HepG2 (cell line): Measurements from ENCODE around the gene C3orf70. TPM values are rescaled to one million over a fixed set of nuclear protein-coding genes. Genes with fewer than 3 reads are reported as not detected.

Source experiments
- ARNTL ChIP-seq: sonication (generic); formaldehyde crosslinking; IDR thresholded peaks from 2 replicates; pipeline ENCODE4 v1.4.0; 2020; ENCODE audit warnings: mild to moderate bottlenecking, missing genetic modification reagents
- GTF2F1 ChIP-seq: fragments of 150-350 bp; IDR thresholded peaks from 2 replicates; pipeline ENCODE4 v1.6.1; 2014; ENCODE audit warnings: low read length
- YEATS4 ChIP-seq: sonication (generic); formaldehyde crosslinking; IDR thresholded peaks from 2 replicates; pipeline ENCODE4 v1.4.0; 2020; ENCODE audit warnings: missing genetic modification reagents, borderline replicate concordance
- ZNF3 ChIP-seq: IDR thresholded peaks from 2 replicates; pipeline ENCODE4 v1.7.0; 2017; ENCODE audit warnings: inconsistent platforms
- ZNF367 ChIP-seq: sonication (generic); formaldehyde crosslinking; IDR thresholded peaks from 2 replicates; pipeline ENCODE4 v1.4.0; 2020; ENCODE audit warnings: missing genetic modification reagents, borderline replicate concordance
- ZNF546 ChIP-seq: sonication (generic); formaldehyde crosslinking; conservative IDR thresholded peaks from 2 replicates; pipeline ENCODE4 v1.8.1; 2023; ENCODE audit warnings: mild to moderate bottlenecking, missing genetic modification reagents
- ZNF672 ChIP-seq: sonication (generic); formaldehyde crosslinking; IDR thresholded peaks from 2 replicates; pipeline ENCODE4 v1.8.1; 2022; ENCODE audit warnings: missing genetic modification reagents
- polyA plus RNA-seq, 8 experiments: library from polyadenylated mRNA; depleted of rRNA in 3 of 8; stranded (reverse) in 7 of 8; unstranded in 1 of 8; fragments of >200 nt; fragmentation: Illumina TruSeq in 4 of 8; extraction: Trizol in 4 of 8; gene quantifications; 2 replicates each; pipeline versions ENCODE4 v1.2.1 to v1.2.3, GENCODE V29; 2011 to 2016; ENCODE audit warnings: low read depth in 4 of 8, missing spikeins in 1 of 8, mixed read lengths in 1 of 8; ENCODE audit not compliant: insufficient read depth in 1 of 8
- total RNA-seq, 5 experiments: library from RNA; depleted of rRNA; stranded (reverse); fragments of >200 nt; fragmentation: Illumina TruSeq; extraction: Trizol; gene quantifications; 2 replicates each; pipeline ENCODE4 v1.2.3, GENCODE V29; 2016; ENCODE audit warnings: low read depth in 1 of 5
- TF ChIP-seq, protein P1 (sequence below): sonication (generic); formaldehyde crosslinking; IDR thresholded peaks from 2 replicates; pipeline ENCODE4 v1.5.1; 2020; ENCODE audit warnings: mild to moderate bottlenecking, missing genetic modification reagents, moderate library complexity
- TF ChIP-seq, protein P2 (sequence below): sonication (generic); formaldehyde crosslinking; IDR thresholded peaks from 2 replicates; pipeline ENCODE4 v1.8.0; 2022; ENCODE audit warnings: missing genetic modification reagents, mild to moderate bottlenecking, borderline replicate concordance
- TF ChIP-seq, protein P3 (sequence below): IDR thresholded peaks from 2 replicates; pipeline ENCODE4 v1.6.1; 2016; ENCODE audit warnings: missing compliant biosample characterization, missing genetic modification reagents, borderline replicate concordance

C3orf70 gene
- total and polyA plus RNA-seq, 2 of the 13 experiments (the other 11 are each of a cell fraction or from before 2014, with no cell fraction given): 0.79 to 2.4 TPM

DNA sequence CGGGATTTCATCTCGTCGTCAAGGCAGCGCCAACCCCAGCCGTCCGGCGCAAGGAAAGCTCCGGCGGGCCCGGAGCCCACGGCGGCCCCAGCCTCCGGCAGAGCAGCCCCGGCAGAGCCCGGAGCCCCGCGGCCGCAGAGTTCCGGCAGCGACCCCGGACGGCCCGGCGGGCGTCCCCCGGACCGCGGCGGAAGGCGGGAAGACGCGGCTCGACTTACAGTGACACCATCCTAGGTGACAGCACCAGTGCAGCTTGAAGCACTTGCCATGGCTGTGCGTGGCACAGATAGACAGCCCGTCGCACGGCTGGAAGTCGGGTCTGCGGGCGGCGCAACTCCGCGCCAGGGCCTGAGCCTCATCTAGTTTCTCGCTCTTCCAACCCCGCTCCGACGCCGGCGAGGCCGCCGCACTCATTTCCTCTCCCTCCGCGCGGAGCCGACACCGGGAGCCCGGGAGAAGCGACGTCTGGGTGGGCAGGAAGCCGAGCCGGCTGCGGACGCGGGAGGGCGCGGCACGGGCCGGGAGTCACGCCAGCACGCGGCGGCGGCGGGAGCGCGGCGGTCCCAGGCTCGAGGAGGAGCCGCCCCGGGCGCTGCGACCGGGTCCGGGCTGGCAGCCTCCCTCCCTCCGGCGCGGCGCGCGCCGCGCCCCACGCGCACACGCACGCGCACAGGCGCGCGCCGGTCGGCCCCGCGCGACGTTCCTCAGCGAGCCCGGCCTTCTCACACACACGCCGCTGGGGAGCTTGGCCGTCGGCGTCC lies at the start of gene C3orf70 (continued):
- TF ChIP-seq, protein P1, sequence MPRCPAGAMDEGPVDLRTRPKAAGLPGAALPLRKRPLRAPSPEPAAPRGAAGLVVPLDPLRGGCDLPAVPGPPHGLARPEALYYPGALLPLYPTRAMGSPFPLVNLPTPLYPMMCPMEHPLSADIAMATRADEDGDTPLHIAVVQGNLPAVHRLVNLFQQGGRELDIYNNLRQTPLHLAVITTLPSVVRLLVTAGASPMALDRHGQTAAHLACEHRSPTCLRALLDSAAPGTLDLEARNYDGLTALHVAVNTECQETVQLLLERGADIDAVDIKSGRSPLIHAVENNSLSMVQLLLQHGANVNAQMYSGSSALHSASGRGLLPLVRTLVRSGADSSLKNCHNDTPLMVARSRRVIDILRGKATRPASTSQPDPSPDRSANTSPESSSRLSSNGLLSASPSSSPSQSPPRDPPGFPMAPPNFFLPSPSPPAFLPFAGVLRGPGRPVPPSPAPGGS (CRISPR knock-in tag): peak; percentile 66; the same call in 1 of the 2 replicates
- TF ChIP-seq, protein P2, sequence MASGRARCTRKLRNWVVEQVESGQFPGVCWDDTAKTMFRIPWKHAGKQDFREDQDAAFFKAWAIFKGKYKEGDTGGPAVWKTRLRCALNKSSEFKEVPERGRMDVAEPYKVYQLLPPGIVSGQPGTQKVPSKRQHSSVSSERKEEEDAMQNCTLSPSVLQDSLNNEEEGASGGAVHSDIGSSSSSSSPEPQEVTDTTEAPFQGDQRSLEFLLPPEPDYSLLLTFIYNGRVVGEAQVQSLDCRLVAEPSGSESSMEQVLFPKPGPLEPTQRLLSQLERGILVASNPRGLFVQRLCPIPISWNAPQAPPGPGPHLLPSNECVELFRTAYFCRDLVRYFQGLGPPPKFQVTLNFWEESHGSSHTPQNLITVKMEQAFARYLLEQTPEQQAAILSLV (CRISPR knock-in tag): peak; percentile 57; the same call in 1 of the 2 replicates
- TF ChIP-seq ZNF672 (CRISPR knock-in tag) (peak; percentile 59; the same call in 1 of the 2 replicates), GTF2F1 (no peak), ZNF546 (peak; percentile 84; the same call in 1 of the 2 replicates), ZNF3 (CRISPR knock-in tag) (no peak), ZNF367 (CRISPR knock-in tag) (peak; percentile 35; the same call in 1 of the 2 replicates), ARNTL (CRISPR knock-in tag) (no peak), YEATS4 (CRISPR knock-in tag) (peak; percentile 61)
- TF ChIP-seq, protein P3, sequence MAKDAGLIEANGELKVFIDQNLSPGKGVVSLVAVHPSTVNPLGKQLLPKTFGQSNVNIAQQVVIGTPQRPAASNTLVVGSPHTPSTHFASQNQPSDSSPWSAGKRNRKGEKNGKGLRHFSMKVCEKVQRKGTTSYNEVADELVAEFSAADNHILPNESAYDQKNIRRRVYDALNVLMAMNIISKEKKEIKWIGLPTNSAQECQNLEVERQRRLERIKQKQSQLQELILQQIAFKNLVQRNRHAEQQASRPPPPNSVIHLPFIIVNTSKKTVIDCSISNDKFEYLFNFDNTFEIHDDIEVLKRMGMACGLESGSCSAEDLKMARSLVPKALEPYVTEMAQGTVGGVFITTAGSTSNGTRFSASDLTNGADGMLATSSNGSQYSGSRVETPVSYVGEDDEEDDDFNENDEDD (CRISPR knock-in tag): peak; percentile 20; the same call in 1 of the 2 replicates
